Fibroblast of lung (primary cell): ENCODE data around the gene CTRB2.

Experiments used
- CTCF ChIP-seq, 2 donors: IDR thresholded peaks in 1 of 2; conservative IDR thresholded peaks in 1 of 2; 1 replicate in 1 of 2; 2 replicates in 1 of 2; pipeline ENCODE4 v1.5.1; 2011 to 2012; ENCODE audit warnings: low read length in 2 of 2, control low read depth in 1 of 2, inconsistent platforms in 1 of 2, low read depth in 1 of 2, mild to moderate bottlenecking in 1 of 2
- EZH2 ChIP-seq: IDR thresholded peaks from 2 replicates; pipeline ENCODE4 v1.5.1; 2012; ENCODE audit warnings: low read length, control low read depth, mild to moderate bottlenecking; ENCODE audit errors: missing control alignments

DNA sequence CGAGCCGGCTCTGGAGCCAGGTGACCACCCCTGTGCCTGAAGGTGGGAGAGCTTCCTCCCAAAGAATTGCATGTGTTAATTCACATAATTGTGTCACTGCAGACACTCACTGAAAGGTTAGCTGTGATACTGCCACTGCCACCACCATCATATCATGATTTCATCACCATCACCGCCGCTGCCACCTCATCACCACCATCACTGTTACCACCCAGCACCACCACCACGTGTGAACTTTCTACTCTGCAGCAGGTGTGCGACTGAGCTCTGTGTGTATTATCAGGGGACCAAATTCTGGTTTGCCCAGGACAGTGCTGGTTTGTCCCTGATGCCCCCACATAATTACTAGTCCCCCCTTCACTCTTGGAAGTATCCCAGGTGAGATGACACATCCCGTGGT lies 29.3 kb upstream of the CTRB2 start:
- TF ChIP-seq CTCF (conservative IDR thresholded peaks at IDR 0.05 in 1 of 2, IDR thresholded peaks at IDR 0.05 in 1 of 2; ENCODE audit: low read depth in 1 of 2, low read length in 2 of 2): no peak
- no peak for TF ChIP-seq EZH2
